Epithelial cell of prostate (primary cell): Measurements from ENCODE around the gene IFNA10.
"Not testable (repeated sequence)": the region's sequence is repeated elsewhere in the genome, so short reads cannot be mapped to it uniquely, and the experiment has no call there.

Source experiments
- DNase-seq: peaks from one replicate; pipeline ENCODE4 v3.0.0-alpha.2; 2011; ENCODE audit warnings: low read depth, low spot score
- H3K27ac ChIP-seq: fragments of 450-650 bp; 2 replicates; pipeline ENCODE4 v1.5.1; 2017; ENCODE audit warnings: mild to moderate bottlenecking

Gene IFNA10

DNA sequence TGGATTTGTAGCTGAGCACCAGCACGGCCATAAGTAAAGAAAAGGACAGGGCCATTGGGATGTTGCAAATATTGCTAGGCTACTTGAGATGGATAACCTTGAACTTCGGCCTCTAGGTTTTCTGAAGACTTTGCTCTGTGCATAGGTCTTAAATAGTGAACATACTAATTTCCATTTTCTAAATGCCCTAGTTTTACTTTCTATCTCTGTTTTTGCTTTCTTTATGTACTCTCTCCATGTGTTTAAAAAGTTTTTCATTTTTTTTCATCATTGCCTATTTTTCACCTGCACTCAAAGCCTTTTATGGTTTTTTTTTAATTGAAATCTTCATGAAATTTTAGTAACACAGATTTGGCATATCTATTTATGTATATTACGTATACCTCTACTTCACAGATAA is at the start of gene IFNA10:
TSS of gene IFNA10 (minus strand) at position 101 of the 400 bp plus-strand sequence. CDS start at position 55, 46 bp downstream.
- H3K27ac ChIP-seq, DNase-seq: not testable (repeated sequence)

DNA sequence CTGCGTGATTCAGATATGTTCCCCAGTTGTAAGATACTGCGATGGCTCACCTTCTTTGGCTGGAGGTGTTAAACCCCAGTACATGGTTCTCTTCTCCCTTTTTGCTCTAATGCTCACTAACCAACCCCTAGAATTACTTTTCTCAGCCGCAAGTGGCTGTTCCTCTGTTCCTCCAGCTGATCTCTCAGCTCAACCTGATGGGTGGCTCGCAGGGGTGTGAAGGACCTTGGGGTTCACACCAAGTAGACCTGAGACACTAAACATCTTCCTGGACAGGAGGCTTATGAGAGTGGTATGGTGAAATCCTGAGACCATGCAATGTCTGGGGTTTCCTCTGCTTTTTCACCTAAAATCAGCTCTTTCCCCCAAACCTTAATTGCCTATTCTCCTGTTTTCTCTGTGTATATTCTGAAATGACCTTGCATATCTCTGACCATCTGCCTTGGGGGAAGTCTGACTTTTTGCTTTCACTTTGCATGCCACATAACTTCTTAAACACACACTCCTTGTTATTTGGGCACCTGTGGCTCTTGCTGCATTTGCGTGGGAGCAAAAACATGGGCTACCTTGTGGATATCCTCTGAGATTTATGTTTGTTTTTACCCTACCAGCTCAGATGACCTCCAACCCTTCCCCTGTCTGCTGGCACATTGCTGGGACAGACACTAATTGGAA is 48.7 kb upstream of the IFNA10 start:
- no peak overlapping the region for H3K27ac ChIP-seq
- no peak for DNase-seq

DNA sequence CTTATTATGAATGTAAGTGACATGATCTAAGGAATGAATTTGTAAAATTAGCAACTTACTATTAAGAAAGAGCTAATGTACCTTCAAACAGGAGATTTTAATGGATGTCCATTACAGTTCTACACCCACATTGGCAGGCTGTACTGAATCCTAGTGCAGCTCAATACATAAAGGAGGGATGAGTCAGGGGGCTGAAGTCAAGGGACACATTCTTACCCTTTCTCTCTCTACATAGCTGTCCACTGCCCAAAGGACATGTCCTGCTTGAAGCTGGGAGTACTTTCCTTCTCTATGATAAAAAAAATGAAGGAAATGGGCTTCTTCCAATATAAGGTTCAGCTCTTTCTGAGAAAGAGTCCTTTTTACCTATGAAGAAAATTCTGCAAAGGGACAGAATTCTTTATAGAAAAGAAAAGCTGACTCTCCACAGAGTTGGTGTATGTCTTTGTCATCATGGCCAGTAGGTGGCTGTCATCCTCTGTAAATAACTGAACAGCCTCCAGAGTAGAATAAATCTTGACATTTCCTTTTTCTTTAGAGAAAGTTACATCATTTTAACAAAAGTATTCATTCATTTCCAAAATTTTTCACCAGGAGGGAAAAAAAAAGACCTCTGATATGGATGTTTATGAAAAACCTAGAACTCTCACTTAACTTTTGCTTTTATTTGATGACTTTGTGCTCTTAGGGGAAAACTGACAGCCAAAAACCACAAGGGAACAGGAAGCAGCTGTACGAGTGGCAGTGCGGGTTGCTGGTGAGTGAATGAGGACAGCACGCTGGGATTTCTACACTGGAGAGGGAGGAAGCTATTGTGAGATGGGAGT is 46.0 kb upstream of the IFNA10 start:
- H3K27ac ChIP-seq: no peak overlapping the region
- no peak for DNase-seq

DNA sequence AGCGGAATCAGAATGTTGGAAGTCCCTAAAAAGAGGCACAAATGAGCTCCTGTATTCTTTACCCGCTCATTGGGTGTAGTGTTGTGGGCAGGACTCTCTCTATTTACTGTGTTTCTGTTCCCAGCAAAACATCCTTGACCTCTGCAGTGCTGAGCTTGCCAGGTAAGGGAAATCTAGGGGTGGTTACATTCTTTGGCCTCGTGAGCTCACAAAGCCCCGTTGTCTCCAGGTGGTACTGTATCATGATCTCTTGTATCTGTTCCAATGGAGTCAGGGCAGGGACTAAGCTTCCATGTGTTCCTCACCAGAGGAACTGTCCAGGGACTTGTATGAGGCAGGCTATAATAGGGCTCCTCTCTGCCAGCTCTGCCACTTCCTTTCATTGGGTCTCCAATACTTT is 44.7 kb upstream of the IFNA10 start:
- DNase-seq: no peak

DNA sequence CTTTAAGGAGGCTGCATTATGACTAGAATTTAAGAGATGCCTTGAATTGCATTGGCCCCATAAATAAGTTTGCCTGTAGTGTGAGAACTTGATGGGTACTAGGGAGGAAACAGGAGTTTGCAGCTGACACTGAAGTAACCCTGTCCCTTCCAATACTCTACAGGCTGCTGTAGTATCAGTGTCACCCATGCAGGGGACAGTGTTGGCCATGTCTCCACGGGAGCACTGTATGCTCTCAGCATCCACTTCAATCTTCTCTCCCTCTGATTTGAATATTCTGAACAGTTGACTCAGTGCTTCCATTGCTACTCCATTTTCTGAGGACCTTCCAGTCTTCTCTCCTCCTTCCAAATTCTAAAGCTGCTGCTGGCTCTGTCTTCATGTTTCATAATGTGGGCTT is 44.2 kb upstream of the IFNA10 start:
- H3K27ac ChIP-seq: no peak overlapping the region
- DNase-seq: no peak

More for the DNA sequence above, 44.7 kb upstream of the IFNA10 start:
- H3K27ac ChIP-seq: no peak overlapping the region

DNA sequence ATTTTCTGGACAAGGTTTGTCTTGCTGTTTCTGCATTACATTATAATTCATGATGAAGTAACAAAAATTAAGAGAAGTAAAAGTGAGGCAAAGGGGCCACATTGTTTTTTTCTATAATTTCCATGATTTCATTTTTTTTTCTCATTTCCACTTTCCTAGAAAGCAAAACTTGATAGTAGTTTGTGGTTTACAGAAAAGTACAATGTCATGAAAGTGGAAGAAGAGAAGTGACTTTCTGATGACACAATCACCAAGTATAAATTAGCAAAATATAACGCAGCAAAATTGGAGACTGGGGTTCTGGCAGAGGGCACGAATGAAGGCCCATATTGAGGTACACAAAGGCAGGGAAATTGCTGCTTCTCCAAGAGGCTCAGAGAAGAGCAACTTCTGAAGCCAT is 37.9 kb upstream of the IFNA10 start:
- no peak for DNase-seq
- H3K27ac ChIP-seq: no peak overlapping the region

DNA sequence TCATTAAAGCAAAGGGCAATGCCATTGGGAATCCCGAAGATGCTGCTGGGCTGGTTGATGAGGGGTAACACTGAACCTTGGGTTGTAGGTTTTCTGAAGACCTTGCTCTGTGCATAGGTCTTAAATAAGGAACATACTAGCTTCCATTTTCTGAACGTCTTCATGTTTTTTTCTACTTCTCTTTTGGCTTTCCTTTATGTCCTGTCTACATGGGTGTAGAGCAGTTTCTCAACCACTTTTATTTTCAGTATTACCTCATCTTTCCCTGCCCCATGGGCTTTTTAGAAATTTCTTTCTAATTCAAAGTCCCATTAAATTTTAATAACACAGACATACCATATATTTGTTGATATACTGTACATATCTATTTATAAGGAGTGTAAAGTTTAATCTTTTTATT is 33.0 kb upstream of the IFNA10 start, which contains the start of gene IFNA14:
TSS of gene IFNA14 (minus strand) at position 95 of the 400 bp plus-strand sequence. CDS start at position 25, 70 bp downstream.
- no peak for DNase-seq
- no peak within 1 kb of the TSS for H3K27ac ChIP-seq

DNA sequence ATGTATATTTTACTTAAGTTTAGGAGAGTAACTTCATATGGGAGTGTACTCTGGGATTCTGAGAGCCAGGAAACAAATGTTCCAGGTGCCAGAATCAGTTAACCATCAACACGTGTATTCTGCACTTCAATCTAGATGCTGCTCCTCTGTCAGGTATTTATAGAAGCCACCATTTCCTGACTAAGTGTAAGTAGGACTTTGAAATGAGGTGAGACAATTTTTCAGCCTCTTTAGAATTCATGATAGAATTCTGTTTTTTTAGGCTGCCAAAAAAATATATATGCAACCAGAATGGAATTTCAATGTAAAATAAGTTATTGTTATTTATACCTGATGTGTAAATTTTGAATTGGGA is 29.4 kb upstream of the IFNA10 start:
- not testable (repeated sequence) for H3K27ac ChIP-seq, DNase-seq

DNA sequence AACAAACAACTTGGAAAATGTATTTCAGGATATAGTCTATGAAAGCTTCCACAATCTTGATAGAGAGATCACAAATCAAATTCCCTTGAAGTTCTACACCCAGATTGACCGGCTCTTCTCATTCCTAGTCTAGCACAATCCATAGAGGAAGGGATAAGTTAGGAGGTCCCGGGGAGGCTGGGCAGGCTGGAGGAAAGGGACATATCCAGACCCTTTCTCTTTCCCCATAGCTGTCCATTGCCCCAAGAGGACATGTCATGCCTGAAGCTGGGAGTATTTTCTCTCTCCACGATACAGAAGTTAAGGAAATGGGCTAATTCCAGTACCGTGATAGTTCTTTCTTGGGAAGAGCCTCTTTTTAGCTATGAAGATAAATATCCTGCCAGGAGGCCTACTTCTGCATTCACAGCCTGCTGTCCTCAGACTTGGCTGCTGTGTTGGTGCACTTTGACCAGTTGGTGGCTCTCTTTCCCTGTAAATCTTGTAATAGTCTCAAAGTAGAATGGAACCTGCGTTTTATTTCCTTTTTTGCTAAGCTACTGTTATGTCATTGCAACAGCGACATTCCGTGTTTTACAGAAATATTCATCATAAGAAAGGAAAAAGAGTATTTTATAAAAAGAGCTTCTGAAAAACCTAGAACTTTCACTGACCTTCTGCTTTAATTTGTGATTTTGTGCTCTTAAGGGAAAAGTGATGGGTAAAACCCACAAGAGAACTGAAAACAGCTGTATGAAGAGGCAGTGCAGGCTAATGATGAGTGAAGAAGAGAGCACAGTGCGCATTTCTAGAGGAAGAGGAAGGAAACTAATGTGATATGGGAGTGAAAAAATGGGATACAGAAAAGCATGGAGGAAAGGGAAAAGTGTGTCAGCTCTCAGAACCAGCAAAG is 28.8 kb upstream of the IFNA10 start:
- not testable (repeated sequence) for DNase-seq, H3K27ac ChIP-seq

DNA sequence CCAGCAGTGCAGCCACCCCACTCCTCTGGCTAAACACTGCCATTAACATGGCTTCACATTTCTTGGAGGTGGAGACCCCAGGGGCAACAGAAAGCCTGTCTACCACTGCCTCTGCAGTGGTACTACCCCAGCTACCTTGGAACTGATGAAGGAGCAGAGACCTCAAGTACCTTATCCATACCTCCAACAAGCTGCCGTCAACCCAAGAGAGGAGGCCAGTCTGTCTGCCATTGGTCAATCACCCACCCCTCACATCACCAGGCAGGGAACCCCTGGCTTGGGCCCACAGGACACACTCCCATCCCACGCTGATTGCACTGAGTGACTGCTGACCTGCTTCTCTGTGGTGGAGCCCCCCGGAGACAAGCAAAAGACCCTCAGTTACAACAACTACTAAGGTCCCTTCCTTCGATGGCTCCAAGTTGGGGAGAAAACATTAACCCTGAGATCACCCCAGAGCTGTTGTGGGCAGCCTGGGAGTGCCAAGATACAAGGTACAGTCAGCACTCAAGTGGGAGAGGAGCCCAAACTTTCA is 27.3 kb upstream of the IFNA10 start:
- DNase-seq: no peak
- H3K27ac ChIP-seq: no peak overlapping the region

DNA sequence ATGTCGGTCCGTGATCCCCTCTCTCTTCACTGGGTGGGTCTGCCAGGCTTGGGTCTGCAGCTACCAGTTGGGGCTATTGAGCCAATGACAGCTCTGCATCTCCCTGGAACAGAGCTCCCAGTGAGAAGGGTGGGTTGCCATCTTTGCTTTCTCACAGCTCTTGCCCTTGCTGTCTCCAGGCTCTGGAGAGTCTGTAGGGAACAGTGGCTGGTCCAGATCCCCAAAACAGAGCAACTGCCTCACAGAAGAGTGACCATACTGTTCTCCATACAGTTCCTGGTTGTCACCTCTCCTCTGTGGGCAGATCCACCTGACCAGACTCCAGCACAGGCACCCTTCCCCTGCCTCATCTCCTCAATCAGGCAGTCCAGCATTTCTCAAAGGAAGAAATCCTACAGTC is 26.3 kb upstream of the IFNA10 start:
- no peak for DNase-seq
- no peak overlapping the region for H3K27ac ChIP-seq

DNA sequence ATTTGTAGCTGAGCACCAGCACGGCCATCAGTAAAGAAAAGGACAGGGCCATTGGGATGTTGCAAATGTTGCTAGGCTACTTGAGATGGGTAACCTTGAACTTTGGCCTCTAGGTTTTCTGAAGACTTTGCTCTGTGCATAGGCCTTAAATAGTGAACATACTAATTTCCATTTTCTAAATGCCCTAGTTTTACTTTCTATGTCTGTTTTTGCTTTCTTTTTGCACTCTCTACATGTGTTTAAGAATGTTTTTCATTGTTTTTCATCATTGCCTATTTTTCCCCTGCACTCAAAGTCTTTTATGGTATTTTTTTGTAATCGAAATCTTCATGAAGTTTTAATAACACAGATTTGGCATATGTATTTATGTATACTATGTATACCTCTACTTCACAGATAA is 21.2 kb upstream of the IFNA10 start, which contains the start of gene IFNA17:
TSS of gene IFNA17 (minus strand) at position 101 of the 400 bp plus-strand sequence. CDS start at position 52, 49 bp downstream.
- no peak for DNase-seq

DNA sequence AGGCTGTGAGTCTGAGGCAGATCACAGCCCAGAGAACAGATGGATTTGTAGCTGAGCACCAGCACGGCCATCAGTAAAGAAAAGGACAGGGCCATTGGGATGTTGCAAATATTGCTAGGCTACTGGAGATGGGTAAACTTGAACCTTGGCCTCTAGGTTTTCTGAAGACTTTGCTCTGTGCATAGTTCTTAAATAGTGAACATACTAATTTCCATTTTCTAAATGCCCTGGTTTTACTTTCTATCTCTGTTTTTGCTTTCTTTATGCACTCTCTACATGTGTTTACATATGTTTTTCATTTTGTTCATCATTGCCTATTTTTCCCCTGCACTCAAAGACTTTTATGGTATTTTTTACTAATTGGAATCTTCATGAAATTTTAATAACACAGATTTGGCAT is 10.3 kb upstream of the IFNA10 start, which contains the start of gene IFNA16:
TSS of gene IFNA16 (minus strand) at position 101 of the 400 bp plus-strand sequence. CDS start at position 95, 6 bp downstream.
- not testable (repeated sequence) for H3K27ac ChIP-seq, DNase-seq

More for the DNA sequence above, 21.2 kb upstream of the IFNA10 start, which contains the start of gene IFNA17:
- H3K27ac ChIP-seq: no peak within 1 kb of the TSS

DNA sequence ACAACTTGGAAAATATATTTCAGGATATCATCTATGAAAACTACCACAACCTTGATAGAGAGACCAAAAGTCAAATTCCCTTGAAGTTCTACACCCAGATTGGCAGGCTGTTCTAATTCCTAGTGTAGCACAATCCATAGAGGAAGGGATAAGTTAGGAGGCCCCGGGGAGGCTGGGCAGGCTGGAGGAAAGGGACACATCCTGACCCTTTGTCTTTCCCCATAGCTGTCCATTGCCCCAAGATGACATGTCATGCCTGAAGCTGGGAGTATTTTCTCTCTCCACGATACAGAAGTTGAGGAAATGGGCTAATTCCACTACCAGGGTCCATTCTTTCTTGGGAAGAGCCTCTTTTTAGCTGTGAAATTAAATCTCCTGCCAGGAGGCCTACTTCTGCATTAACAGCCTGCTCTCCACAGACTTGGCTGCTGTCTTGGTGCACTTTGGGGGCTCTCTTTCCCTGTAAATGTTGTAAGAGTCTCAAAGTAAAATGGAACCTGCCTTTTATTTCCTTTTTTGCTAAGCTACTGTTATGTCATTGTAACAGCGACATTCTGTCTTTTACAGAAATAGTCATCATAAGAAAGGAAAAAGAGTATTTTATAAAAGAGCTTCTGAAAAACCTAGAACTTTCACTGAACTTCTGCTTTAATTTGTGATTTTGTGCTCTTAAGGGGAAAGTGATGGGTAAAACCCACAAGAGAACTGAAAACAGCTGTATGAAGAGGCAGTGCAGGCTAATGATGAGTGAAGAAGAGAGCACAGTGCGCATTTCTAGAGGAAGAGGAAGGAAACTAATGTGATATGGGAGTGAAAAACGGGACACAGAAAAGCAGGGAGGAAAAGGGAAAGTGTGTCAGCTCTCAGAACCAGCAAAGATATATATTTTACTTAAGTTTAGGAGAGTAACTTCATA is 6.7 kb upstream of the IFNA10 start:
- H3K27ac ChIP-seq, DNase-seq: not testable (repeated sequence)

DNA sequence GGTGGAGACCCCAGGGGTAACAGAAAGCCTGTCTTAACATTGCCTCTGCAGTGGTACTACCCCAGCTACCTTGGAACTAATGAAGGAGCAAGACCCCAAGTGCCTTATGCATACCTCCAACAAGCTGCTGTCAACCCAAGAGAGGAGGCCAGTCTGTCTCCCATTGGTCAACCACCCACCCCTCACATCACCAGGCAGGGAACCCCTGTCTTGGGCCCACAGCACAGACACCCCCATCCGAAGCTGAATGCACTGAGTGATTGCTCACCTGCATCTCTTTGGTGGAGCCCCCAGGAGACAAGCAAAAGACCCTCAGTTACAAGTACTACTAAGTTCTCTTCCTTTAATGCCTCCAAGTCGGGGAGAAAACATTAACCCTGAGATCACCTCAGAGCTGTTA is 5.2 kb upstream of the IFNA10 start:
- H3K27ac ChIP-seq, DNase-seq: not testable (repeated sequence)

DNA sequence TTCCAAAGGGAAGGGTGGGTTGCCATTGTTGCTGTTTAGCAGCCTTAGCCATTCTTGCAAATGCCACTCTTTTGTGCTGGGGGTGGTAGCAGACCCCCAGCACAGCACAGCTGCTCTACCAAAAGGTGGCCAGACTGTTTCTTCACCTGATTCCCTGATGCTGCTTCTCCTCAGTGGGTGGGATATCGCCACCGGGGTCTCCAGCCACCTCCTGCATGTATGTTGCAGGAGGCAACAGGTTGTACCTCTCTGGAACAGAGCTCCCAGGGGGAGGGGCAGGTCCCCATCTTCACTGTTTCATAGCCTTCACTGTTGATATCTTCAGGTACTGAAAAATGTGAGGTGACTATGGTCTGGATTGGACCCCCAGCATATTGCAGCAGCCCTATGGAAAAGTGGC is 3.8 kb upstream of the IFNA10 start:
- H3K27ac ChIP-seq, DNase-seq: not testable (repeated sequence)

DNA sequence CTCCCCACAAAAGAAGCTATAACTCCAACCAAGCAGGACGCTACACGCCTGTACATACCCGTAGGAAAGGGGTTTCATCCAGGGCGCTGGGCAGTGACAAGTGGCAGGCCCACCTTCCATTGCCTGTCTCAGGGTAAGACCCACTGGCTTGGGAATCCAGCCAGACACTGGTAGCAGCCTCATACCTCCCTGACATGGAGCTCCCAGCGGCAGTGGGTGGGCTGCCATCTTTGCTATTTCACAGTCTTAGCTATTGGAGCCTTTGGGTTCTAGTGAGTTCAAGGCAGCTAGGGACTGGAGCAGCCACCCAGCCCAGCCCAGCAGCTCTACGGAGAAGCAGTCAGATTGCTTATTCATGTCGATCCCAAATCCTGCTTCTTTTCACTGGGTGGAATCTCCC is 3.4 kb upstream of the IFNA10 start:
- no peak for DNase-seq
- no peak overlapping the region for H3K27ac ChIP-seq

DNA sequence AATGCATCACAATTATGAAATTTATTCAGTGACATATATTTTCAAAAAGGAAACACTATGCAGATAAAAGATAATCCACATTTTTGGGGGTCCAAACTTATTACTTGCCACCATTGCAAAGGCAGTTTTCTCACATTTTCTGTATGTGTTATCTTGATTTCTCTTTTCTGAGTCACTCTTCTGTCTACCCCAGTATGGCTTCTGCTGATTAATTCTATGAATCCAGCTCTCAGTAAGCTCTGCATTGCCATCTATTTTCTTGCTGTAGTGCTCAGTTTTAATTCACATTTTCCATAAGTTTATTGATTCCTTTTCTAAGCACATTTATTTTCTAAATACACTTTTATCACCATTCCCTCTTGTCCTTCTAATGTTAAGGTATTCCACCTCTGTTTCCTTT is 1.7 kb downstream of the IFNA10 start:
- DNase-seq: no peak
- H3K27ac ChIP-seq: no peak overlapping the region

DNA sequence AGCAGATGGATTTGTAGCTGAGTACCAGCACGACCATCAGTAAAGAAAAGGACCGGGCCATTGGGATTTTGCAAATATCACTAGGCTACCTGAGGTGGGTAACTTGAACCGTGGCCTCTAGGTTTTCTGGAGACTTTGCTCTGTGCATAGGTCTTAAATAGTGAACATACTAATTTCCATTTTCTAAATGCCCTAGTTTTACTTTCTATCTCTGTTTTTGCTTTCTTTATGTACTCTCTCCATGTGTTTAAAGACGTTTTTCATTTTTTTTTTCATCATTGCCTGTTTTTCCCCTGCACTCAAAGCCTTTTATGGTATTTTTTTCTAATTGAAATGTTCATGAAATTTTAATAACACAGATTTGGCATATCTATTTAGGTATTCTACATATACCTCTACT is 4.8 kb downstream of the IFNA10 start, which contains the start of gene IFNA7:
TSS of gene IFNA7 (minus strand) at position 101 of the 400 bp plus-strand sequence. CDS start at position 61, 40 bp downstream.
- DNase-seq, H3K27ac ChIP-seq: not testable (repeated sequence)
